Cerebellar cortex (tissue), 1 donor: ENCODE data around the gene SYNE1.
A peak's percentile ranks its signal among the peaks of the same experiment; 100 is the strongest.
"Not testable (repeated sequence)": the region's sequence is repeated elsewhere in the genome, so short reads cannot be mapped to it uniquely, and the experiment has no call there.

Experiments
- DNase-seq: peaks from one replicate; pipeline ENCODE4 v3.0.0-alpha.2; 2015; ENCODE audit warnings: low spot score

Gene SYNE1, protein sequence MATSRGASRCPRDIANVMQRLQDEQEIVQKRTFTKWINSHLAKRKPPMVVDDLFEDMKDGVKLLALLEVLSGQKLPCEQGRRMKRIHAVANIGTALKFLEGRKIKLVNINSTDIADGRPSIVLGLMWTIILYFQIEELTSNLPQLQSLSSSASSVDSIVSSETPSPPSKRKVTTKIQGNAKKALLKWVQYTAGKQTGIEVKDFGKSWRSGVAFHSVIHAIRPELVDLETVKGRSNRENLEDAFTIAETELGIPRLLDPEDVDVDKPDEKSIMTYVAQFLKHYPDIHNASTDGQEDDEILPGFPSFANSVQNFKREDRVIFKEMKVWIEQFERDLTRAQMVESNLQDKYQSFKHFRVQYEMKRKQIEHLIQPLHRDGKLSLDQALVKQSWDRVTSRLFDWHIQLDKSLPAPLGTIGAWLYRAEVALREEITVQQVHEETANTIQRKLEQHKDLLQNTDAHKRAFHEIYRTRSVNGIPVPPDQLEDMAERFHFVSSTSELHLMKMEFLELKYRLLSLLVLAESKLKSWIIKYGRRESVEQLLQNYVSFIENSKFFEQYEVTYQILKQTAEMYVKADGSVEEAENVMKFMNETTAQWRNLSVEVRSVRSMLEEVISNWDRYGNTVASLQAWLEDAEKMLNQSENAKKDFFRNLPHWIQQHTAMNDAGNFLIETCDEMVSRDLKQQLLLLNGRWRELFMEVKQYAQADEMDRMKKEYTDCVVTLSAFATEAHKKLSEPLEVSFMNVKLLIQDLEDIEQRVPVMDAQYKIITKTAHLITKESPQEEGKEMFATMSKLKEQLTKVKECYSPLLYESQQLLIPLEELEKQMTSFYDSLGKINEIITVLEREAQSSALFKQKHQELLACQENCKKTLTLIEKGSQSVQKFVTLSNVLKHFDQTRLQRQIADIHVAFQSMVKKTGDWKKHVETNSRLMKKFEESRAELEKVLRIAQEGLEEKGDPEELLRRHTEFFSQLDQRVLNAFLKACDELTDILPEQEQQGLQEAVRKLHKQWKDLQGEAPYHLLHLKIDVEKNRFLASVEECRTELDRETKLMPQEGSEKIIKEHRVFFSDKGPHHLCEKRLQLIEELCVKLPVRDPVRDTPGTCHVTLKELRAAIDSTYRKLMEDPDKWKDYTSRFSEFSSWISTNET (N-terminal part only)

DNA sequence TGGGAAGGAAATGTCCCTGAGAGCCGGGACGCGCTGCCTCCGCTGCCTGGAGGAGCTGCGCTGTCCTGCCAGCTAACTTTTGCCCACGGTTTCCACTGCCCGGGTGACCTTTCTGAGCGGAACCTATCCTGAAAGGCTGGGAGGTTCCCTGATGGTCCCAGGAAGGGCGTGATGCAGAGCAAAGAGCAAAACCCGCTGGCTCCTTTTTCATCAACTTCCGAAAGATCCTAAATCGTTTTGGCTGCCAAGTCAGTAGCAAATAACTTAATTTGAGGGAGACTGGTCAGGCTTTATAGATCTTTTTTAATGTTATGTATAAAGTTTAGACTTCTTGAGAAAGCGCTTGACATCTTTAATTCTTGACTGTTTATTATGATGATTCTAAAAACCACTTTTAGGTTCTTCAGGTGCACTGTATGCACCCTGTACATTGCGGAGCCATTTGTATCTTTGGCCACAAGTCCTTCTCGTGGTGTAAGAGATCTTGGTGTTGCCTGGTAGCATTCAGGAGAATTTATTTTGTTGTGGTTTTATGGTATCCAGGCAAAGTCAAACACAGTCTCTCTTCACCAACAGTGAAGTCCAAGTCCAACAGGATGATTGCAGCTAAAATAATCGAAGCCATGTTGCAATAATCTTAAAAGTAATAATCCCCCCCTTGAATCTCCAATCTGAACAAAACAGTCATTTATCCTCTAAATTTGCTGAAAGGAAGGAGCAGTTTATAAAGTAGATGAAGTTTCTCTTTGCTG lies at the start of gene SYNE1:
TSS of gene SYNE1 (minus strand) at position 67 of the 752 bp plus-strand sequence. CDS start 9,031 bp downstream, outside the sequence.
- DNase-seq = peak; percentile 36

DNA sequence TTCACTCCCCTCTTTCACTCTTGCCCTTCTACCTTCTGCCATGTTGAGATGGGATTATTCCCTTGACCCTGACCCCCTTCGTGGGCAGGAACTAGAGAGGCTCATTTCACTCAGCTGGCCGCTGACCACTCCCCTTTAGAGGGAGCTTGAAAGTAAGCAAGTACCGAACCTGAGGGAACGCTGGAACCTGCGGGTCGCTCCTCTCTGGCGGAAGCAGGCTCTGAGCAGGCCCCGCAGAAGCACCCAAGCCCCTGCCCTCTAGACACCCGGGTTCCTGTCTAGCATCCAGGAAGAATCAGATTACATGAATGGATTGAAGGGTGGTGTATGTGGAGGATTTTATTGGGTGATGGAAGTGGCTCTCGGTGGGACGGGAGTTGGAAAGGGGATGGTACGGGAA lies 48.7 kb upstream of the SYNE1 start:
- no peak for DNase-seq

DNA sequence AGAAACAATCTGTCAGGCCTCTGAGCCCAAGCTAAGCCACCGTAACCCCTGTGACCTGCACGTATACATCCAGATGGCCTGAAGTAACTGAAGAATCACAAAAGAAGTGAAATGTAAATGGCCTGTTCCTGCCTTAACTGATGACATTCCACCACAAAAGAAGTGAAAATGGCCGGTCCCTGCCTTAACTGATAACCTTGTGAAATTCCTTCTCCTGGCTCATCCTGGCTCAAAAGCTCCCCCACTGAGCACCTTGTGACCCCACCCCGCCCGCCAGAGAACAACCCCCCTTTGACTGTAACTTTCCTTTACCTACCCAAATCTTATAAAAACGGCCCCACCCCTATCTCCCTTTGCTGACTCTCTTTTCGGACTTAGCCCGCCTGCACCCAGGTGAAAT lies 45.8 kb upstream of the SYNE1 start:
- not testable (repeated sequence) for DNase-seq

DNA sequence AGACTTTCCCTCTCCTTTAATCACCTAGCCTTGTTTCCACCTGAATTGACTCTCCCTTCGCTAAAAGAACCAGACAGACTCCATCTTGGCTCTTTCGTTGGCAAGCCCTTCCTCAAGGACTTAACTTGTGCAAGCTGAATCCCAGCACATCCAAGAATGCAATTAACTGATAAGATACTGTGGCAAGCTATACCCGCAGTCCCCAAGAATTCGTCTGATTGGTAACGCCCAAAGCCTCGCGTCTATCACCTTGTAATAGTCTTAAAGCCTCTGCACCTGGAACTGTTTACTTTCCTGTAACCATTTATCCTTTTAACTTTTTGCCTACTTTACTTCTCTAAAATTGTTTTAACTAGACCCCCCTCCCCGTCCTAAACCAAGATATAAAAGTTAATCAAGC lies 45.0 kb upstream of the SYNE1 start:
- no peak for DNase-seq

DNA sequence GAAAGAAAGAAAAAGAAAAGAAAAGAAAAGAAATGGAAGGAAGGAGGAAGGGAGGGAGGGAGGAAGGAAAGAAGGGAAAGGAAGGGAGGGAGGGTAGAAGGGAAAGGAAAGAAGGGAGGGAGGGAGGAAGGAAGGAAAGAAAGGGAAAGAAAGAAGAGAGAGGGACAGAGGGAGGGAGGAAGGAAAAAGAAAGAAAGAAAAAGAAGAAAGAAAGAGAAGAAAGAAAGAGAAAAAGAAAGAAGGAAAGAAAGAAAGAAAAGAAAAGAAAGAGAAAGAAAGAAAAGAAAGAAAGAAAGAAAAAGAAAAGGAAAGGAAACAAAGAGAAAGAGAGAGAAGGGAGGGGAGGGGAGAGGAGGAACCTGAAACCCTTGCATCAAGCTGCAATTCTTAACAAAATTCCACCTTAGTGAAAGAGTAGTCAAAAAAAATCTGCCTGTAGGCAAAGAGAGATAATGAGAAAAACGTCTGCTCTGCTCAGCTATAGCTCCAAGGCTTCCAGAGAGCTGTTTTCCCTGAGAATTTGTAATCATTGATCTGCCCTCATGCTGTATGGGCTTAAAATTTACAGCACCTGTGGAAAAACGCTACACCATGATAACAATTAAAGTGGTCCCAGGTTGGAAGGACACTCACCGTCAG lies 43.8 kb upstream of the SYNE1 start:
- no peak for DNase-seq

DNA sequence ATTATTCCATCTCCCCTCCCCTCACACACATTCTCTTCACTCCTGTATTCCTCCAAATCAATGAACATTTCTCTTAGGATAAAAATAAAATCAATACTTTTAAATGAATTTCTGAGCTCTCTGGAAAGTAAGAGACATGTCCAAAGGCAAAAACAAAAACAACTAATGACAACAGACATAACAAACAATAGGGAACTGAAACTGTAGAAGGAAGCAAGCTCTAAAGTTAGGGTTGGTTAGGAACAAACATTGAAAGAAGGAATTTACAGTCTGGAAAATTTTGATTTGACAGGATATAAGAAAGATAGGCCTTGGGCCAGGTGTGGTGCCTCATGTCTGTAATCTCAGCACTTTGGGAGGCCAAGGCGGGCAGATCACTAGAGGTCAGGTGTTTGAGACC lies 43.0 kb upstream of the SYNE1 start:
- DNase-seq = no peak

DNA sequence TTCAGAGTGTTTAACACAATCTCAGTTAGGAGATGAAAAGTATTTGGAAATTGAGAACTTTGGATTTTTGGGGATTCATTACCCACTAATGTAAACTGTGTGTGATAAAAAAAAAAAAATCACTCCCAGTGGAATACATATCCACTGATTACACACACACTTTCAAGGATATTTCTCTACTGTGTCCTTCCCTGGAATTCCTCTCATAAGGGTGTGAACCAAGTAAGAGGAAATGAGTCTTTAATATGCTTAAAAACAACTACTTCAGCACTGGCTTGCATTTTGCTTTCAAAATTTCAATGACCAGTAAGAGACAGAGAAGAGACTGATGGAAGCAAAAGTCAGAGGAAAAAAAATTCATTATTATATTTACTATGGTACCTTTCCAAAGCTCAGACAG lies 36.1 kb upstream of the SYNE1 start:
- no peak for DNase-seq

DNA sequence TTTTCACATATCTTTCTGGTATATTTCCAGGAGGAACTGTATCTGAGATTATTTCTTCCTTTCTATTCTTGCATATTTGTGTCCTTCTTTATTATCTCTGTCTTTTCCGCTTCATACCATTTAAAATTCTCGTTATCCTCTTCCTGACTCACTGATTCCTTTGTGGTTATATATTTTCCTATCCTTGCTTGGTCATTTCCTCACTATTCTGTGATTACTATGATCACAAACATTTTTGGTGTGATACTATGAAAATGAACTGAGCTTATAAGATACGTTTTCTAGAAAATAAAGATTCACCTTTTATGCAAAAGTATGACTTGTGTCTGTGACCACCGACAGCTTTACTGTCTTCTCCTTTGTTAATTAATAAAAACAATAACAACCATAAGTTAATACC lies 34.0 kb upstream of the SYNE1 start:
- no peak for DNase-seq

DNA sequence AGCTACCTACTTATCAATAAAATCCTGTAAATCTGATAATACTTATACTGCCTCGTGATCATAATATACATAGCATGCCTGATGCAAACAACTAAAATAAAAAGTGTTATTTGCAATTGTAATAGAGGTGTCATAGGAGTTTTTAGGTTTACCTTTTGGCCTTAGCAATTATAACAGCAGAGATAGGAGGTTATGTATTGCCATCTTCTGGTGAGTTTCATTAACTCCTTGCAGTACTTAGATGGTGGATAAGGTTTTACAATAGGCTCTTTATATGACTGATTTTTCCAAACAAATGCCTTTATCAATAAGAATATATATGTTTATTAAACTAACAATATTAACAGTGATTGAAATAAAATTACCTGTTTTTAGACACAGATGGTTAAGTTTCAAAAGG lies 32.7 kb upstream of the SYNE1 start:
- peak; percentile 76 for DNase-seq

DNA sequence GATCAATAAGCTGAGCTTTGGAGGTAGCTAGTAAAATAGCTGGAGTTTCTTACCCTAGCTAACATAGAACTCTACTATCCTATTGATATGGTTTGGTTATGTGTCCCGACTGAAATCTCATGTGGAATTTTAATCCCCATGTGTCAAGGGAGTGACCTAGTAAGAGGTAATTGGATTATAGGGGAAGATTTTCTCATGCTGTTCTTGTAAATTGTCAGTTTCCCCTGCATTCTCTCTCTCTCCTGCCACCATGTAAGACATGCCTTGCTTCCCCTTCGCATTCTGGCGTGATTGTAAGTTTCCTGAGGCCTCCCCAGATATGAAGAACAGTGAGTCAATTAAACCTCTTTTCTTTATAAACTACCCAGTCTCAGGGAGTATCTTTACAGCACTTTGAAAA lies 24.6 kb upstream of the SYNE1 start:
- DNase-seq = no peak

DNA sequence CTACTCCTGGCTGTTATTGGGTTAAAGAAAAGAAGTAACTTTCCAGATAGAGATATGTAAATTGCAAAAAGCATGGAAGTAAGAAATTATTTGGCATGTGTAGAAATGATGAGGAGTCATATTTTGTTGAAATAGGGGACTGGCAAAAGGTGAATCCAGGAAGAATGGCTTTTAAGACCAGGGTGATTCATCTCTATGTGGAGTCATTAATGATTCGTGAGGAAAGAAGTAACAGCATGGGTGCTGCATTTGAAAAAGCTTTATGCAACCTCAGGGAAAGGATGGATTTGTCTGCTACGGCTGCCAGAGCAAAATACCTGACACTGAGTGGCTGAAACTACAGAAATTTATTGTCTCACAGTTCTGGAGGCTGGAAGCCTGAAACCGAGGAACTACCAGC lies 14.8 kb upstream of the SYNE1 start:
- DNase-seq = no peak

DNA sequence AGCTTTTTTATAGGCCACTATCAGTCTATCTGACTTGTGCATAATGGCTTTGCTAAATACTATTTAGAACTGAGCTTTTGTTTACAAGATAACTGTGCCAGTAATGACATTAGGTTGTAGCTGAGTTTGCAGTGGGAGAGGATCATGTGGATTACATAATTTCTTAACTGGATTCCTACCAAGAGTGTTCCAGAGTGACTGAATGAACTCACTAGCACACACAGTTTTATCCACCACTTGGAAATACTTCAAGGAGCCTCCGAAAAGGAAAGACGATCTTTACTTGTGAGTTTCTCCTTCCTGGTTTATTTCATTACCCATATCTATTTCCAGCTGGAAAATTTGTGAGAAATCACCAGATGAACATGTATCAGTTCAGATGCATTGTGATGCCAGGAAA lies 10.9 kb upstream of the SYNE1 start:
- peak; percentile 81 for DNase-seq

DNA sequence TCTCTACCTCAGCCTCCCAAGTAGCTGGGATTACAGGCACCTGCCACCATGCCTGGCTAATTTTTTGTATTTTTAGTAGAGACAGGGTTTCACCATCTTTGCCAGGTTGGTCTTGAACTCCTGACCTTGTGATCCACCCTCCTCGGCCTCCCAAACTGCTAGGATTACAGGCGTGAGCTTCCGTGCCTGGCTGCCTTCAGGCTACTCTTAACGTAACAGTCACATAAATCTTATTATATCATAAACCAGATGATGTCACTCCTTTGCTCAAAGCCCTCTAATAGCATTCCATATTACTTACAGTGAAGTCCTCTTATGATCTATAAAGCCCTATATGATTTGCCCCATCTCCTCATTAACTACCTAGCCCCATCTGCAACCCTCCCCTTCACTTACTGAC lies 9.6 kb upstream of the SYNE1 start:
- not testable (repeated sequence) for DNase-seq

DNA sequence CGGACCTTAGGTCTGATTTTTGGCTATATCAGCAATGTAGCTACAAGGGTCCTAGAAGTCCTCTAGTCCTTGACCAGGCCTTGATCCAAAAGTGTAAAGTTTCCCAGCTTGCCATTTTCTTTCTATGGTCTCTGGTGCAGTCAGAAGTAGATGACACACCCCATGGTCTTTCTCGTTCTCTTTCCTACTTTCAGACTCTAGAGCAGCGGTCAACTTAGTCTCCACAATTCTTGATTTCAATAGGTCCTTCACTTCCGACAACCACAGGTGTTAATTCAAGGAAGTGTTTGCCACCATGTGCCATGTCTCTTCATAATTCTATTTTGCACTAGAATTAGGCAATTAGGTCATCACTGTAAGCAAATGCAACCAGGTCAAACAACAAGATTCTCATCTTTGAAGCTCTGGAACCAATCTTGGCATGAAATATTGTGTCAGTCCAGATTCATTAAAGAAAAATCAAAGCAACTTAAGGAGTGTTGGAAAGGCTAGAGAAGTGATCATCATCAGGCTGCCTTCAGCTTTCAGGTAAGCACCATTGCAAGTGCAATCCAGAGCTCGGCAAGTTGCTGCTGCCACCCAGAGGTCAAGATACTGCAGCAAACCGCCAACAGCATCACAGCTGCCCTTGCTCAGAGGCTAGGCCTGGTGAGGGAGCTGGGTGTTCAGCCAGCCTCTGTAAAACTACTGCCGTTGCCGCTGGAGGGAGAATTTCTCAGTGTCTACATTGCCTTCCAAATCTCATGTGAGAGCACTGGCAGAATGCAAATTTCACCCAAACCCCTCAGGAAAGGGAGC lies 5.6 kb upstream of the SYNE1 start:
- DNase-seq = peak; percentile 87

DNA sequence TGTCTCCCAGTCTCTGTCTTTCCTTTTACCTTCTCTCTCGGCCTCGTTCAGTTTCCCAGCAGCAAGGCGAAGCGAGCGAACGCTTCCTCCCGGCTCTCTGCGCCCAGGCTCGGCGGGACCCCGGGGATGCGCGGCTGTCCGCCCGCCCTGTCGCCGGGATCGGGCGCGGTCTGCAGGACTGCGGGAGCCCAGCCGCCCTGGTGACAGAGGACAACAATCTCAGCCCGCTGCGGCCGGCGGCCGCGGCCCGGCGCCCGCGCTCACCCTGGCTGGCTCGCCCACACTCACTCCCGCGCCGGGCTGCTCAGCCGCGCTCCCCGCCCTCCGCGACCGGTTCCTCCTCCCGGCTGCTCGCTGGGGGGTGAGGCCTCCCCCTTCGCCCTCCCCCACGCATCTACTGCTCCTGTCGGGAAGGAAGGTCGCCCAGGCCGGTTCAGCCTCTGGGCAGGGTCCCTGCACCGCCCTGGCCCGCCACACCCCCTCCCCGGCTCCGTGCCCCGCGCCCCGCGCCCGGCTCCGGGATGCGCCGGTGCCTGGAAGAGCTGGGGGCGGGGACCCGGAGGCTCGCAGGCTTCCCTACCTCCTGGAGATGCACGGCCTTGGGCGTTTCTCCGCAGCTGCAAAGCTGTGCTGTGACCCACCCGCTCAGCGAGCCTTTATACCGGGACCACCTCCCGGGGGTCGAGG lies 410 bp downstream of the SYNE1 start:
- peak; percentile 47 for DNase-seq

DNA sequence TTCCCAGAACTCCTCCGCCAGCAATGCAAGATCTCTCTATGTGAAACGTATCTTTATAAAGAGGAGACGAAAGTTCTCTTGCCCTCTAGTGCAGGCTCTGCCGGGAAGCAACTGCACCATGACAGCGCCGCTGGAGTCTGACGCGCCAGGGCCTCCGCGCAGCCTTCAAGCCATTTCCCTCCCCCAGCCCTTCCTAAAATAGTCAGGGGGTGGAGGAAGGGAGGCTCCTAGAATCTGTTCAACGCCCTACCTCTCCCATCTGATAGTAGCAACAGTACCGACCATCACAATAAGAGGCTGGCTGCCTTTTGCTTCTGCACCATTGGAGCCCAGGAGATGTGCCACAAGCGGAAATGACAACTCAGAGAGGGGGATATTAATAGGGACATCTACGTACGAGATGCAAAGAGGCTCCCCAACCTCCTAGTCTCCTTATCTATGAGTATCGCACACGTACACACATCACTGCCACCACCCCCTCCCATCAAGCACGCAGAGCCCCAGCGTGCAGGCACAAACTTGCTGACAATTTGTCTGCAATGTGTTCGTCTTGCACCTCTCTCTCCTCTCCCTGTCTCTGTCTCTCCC lies 1.0 kb downstream of the SYNE1 start:
- DNase-seq = peak; percentile 96

DNA sequence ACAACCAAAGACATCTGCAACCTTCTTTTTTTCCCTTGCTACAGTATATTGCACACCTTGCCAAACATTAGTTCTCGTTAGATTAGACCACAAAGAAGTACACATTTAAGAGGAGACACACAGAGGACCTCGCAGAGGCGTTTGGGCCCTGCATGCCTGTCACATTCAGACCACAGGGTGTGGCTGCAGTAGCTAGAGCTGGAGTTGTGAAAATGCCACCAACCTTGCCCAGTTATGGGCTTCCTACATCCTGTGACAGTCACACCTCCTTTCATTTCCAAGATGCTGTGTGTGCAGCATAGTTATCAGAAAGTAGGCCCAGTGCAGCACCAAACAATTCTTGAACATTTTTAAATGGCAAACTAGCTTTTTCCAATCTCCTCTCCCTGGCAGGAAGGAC lies 2.4 kb downstream of the SYNE1 start:
- peak; percentile 70 for DNase-seq

DNA sequence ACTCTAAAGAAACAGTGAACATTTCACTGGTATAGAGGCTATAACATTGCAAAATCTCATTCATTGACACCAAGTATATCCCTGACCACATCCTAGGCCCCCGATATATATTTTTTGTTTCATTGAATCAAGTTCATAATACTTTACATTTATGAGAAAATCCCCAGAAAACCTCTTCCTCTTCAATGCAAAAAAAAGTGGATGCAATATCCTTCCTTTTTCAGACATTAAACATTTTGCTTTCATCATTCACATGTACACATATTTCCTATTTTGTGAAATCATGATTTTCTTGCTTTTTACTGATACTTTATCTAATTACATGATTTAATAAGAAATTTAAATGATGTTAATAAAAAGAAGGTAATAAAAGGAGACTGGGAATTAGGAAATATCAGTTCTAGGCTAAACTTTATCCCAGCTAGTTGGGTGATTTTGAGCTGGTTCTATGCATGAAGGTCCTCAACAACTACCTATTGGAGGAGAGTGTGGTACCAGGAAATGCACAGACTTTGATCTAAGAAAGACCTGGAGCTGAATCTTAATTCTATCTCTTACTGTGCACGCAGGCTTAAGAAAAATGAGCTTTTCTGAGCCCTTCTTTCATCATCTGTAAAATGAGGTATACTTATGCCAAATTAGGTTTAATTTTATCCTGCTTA lies 4.9 kb downstream of the SYNE1 start:
- no peak for DNase-seq

DNA sequence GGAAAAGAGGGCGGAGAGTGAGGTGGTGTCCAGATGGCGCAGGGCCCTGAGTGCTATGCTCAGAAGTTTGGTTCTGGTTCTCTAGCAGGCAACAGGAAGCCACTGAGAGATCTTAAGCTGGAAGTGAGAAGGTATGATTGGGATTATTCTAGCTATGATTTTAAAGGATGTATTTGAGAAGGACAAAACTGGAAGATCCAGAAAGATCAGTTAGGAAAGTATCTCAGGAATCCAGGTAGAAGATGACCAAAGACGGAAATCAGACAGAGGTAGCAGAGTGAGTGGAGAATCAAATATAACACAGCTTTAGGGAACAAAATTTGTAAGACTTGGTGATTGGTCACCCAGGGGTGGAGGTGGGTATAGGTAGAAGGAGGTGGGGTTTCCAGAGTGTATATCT lies 5.8 kb downstream of the SYNE1 start:
- DNase-seq = no peak
